ENCODE results near the gene FAM98B.

Gene FAM98B

GRCh38 chr15:38482572-38482971, 28.6 kb downstream of the FAM98B start:
- DNase-seq (ENCODE audit: low read depth) = no peak
- H3K36me3 ChIP-seq (ENCODE audit: control insufficient read depth, insufficient read depth, low read length, severe bottlenecking) = peaks cover 15% of the 10 kb centered on the region
- no peak overlapping the region for H3K9ac ChIP-seq (ENCODE audit: low read length)
- no peaks in the 10 kb centered on the region for H3K9me3 ChIP-seq (ENCODE audit: control insufficient read depth, low read length)
- H3K4me3 ChIP-seq (ENCODE audit: low read length) = no peak overlapping the region
- H3K27me3 ChIP-seq (replicated peaks; ENCODE audit: control insufficient read depth, insufficient read depth, low read length) = no peaks in the 10 kb centered on the region
- H3K4me1 ChIP-seq (ENCODE audit: control insufficient read depth, insufficient read depth, low read length) = peaks cover 16% of the 10 kb centered on the region

DNA sequence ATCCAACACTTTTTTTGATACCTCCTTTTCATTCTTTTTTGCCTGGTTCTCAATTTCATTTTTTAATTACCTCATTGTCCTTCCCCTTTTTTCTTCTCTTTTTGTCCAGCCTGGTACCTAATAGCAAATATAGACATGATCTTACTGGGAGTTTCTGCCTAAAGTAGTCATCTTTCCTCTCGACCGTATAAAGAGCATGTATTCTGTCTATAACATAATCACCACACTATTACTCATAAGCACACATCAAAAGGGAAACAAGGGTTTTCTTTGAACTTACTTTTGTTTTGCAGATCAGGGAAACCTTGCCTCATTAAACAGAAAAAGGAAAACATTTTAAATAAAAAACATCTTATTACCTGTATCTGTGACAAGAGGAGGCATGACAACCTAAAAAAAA, 33.0 kb downstream of the FAM98B start:
- peaks cover 7% of the 10 kb centered on the region for H3K4me1 ChIP-seq (ENCODE audit: control insufficient read depth, insufficient read depth, low read length)
- no peaks in the 10 kb centered on the region for H3K9me3 ChIP-seq (ENCODE audit: control insufficient read depth, low read length)
- H3K36me3 ChIP-seq (ENCODE audit: control insufficient read depth, insufficient read depth, low read length, severe bottlenecking) = peaks cover 8% of the 10 kb centered on the region
- no peaks in the 10 kb centered on the region for H3K27me3 ChIP-seq (replicated peaks; ENCODE audit: control insufficient read depth, insufficient read depth, low read length)
- H3K9ac ChIP-seq (ENCODE audit: low read length) = no peak overlapping the region
- peak; percentile 35 for DNase-seq (ENCODE audit: low read depth)
- no peak overlapping the region for H3K4me3 ChIP-seq (ENCODE audit: low read length)

- Histone ChIP-seq H3K9me3 (ENCODE audit: control insufficient read depth, low read length) (no peaks in the 10 kb centered on the region), H3K9ac (ENCODE audit: low read length) (no peak overlapping the region), H3K4me3 (ENCODE audit: low read length) (no peak overlapping the region), H3K4me1 (ENCODE audit: control insufficient read depth, insufficient read depth, low read length) (peaks cover 7% of the 10 kb centered on the region), H3K27me3 (replicated peaks; ENCODE audit: control insufficient read depth, insufficient read depth, low read length) (no peaks in the 10 kb centered on the region), H3K36me3 (ENCODE audit: control insufficient read depth, insufficient read depth, low read length, severe bottlenecking) (peaks cover 5% of the 10 kb centered on the region)
- DNase-seq (ENCODE audit: low read depth) = peak; percentile 37
Observed at GRCh38 chr15:38487378-38487777, 33.5 kb downstream of the FAM98B start.

GRCh38 chr15:38490242-38490922, 36.5 kb downstream of the FAM98B start:
- Histone ChIP-seq H3K4me1 (ENCODE audit: control insufficient read depth, insufficient read depth, low read length) (peaks cover 7% of the 10 kb centered on the region), H3K4me3 (ENCODE audit: low read length) (no peak overlapping the region), H3K9me3 (ENCODE audit: control insufficient read depth, low read length) (no peaks in the 10 kb centered on the region), H3K9ac (ENCODE audit: low read length) (no peak overlapping the region), H3K27me3 (replicated peaks; ENCODE audit: control insufficient read depth, insufficient read depth, low read length) (no peaks in the 10 kb centered on the region), H3K36me3 (ENCODE audit: control insufficient read depth, insufficient read depth, low read length, severe bottlenecking) (no peaks in the 10 kb centered on the region)
- DNase-seq (ENCODE audit: low read depth) = peak; percentile 61

- H3K4me3 ChIP-seq (ENCODE audit: low read length) = no peak overlapping the region
- H3K9me3 ChIP-seq (ENCODE audit: control insufficient read depth, low read length) = no peaks in the 10 kb centered on the region
- H3K27me3 ChIP-seq (replicated peaks; ENCODE audit: control insufficient read depth, insufficient read depth, low read length) = no peaks in the 10 kb centered on the region
- no peak for DNase-seq (ENCODE audit: low read depth)
- H3K4me1 ChIP-seq (ENCODE audit: control insufficient read depth, insufficient read depth, low read length) = no peaks in the 10 kb centered on the region
- no peak overlapping the region for H3K9ac ChIP-seq (ENCODE audit: low read length)
- no peaks in the 10 kb centered on the region for H3K36me3 ChIP-seq (ENCODE audit: control insufficient read depth, insufficient read depth, low read length, severe bottlenecking)
Observed at GRCh38 chr15:38496151-38496550, 42.2 kb downstream of the FAM98B start.

GRCh38 chr15:38499651-38500050, 45.7 kb downstream of the FAM98B start:
- DNase-seq (ENCODE audit: low read depth) = no peak
- Histone ChIP-seq H3K9ac (ENCODE audit: low read length) (no peak overlapping the region), H3K4me3 (ENCODE audit: low read length) (no peak overlapping the region), H3K36me3 (ENCODE audit: control insufficient read depth, insufficient read depth, low read length, severe bottlenecking) (no peaks in the 10 kb centered on the region), H3K9me3 (ENCODE audit: control insufficient read depth, low read length) (no peaks in the 10 kb centered on the region), H3K27me3 (replicated peaks; ENCODE audit: control insufficient read depth, insufficient read depth, low read length) (no peaks in the 10 kb centered on the region), H3K4me1 (ENCODE audit: control insufficient read depth, insufficient read depth, low read length) (no peaks in the 10 kb centered on the region)

DNA sequence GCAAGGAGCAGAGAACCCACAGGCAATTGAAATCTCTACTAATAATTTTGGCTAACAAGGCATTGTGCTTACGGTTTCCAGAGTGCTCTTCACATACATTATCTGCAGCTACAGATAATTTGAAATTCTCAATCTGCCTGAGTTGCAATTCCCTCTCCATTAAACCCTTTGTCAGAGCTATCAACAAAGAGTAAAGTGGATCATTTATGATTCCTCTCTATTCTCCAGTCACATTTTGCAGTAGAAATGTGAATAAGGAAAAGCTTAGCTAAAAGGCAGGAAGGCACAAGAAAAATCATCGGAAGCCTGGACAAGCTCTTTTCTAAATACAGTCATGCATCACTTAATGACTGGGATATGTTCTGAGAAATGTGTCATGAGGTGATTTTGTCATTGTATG, 49.6 kb downstream of the FAM98B start:
- Histone ChIP-seq H3K4me1 (ENCODE audit: control insufficient read depth, insufficient read depth, low read length) (no peaks in the 10 kb centered on the region), H3K36me3 (ENCODE audit: control insufficient read depth, insufficient read depth, low read length, severe bottlenecking) (no peaks in the 10 kb centered on the region), H3K27me3 (replicated peaks; ENCODE audit: control insufficient read depth, insufficient read depth, low read length) (no peaks in the 10 kb centered on the region), H3K9me3 (ENCODE audit: control insufficient read depth, low read length) (no peaks in the 10 kb centered on the region), H3K9ac (ENCODE audit: low read length) (no peak overlapping the region), H3K4me3 (ENCODE audit: low read length) (no peak overlapping the region)
- no peak for DNase-seq (ENCODE audit: low read depth)

DNA sequence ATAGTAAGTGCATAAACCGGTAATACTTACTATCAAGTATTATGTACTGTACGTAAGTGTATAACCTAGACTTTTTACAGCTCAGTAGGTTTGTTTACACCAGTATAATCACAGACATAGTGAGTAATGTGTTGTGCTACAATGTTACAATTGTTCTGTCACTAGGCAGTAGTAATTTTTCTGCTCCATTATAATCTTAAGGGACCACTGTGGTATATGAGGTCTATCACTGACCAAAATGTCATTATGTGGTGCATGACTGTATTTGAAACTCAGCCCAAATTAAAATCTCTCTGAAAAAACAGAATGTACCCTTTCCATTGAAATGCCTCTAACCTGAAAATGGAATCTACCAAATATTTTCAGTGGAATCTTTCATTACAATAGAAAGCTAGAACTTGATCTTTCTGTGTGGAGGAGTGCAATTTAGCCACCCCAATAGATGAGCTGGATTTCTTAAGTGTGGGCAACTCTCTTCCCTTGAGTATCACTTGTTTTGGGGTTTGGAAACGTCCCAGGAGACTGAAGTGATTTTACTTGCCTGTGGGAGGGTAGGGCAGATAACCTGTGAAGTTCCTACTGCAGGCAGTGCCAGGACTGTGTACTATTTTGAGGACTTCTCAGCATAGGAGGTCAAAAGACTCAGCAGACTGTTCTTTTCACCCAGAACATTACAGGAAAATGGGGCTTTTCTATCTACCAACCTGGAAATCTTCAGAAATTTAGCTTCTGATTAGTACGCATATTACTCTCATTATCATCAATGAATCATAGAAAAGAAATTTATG, 50.9 kb downstream of the FAM98B start:
- H3K9me3 ChIP-seq (ENCODE audit: control insufficient read depth, low read length) = no peaks in the 10 kb centered on the region
- no peaks in the 10 kb centered on the region for H3K4me1 ChIP-seq (ENCODE audit: control insufficient read depth, insufficient read depth, low read length)
- no peak overlapping the region for H3K9ac ChIP-seq (ENCODE audit: low read length)
- H3K27me3 ChIP-seq (replicated peaks; ENCODE audit: control insufficient read depth, insufficient read depth, low read length) = no peaks in the 10 kb centered on the region
- no peaks in the 10 kb centered on the region for H3K36me3 ChIP-seq (ENCODE audit: control insufficient read depth, insufficient read depth, low read length, severe bottlenecking)
- H3K4me3 ChIP-seq (ENCODE audit: low read length) = no peak overlapping the region
- no peak for DNase-seq (ENCODE audit: low read depth)

- no peaks in the 10 kb centered on the region for H3K27me3 ChIP-seq (replicated peaks; ENCODE audit: control insufficient read depth, insufficient read depth, low read length)
- no peak overlapping the region for H3K9ac ChIP-seq (ENCODE audit: low read length)
- no peaks in the 10 kb centered on the region for H3K36me3 ChIP-seq (ENCODE audit: control insufficient read depth, insufficient read depth, low read length, severe bottlenecking)
- no peaks in the 10 kb centered on the region for H3K9me3 ChIP-seq (ENCODE audit: control insufficient read depth, low read length)
- no peak for DNase-seq (ENCODE audit: low read depth)
- no peak overlapping the region for H3K4me3 ChIP-seq (ENCODE audit: low read length)
- H3K4me1 ChIP-seq (ENCODE audit: control insufficient read depth, insufficient read depth, low read length) = no peaks in the 10 kb centered on the region
Observed at GRCh38 chr15:38506997-38507396, 53.1 kb downstream of the FAM98B start.

DNA sequence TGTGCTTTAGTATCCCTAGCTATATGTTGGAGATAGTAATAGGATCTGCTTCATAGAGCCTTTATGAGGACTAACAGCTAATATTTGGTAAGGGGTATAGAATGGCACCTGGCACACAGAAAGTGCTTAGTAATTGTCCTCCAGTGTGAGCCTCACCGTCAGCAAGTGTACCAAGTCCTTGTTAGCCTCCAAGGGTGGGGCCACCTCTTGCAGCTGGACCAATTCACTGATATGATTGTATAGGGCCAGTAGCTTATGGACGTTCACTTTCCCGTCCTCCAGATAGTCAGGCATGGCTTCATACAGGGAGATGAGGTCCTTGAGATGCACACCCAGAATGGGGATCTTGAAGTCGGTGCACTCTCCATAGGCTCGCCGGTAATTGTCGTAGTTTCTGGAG, 53.6 kb downstream of the FAM98B start:
- no peak overlapping the region for H3K4me3 ChIP-seq (ENCODE audit: low read length)
- no peaks in the 10 kb centered on the region for H3K9me3 ChIP-seq (ENCODE audit: control insufficient read depth, low read length)
- no peak overlapping the region for H3K9ac ChIP-seq (ENCODE audit: low read length)
- no peaks in the 10 kb centered on the region for H3K27me3 ChIP-seq (replicated peaks; ENCODE audit: control insufficient read depth, insufficient read depth, low read length)
- DNase-seq (ENCODE audit: low read depth) = no peak
- H3K36me3 ChIP-seq (ENCODE audit: control insufficient read depth, insufficient read depth, low read length, severe bottlenecking) = no peaks in the 10 kb centered on the region
- no peaks in the 10 kb centered on the region for H3K4me1 ChIP-seq (ENCODE audit: control insufficient read depth, insufficient read depth, low read length)

- Histone ChIP-seq H3K4me3 (ENCODE audit: low read length) (no peak overlapping the region), H3K9ac (ENCODE audit: low read length) (no peak overlapping the region), H3K4me1 (ENCODE audit: control insufficient read depth, insufficient read depth, low read length) (no peaks in the 10 kb centered on the region), H3K9me3 (ENCODE audit: control insufficient read depth, low read length) (no peaks in the 10 kb centered on the region), H3K27me3 (replicated peaks; ENCODE audit: control insufficient read depth, insufficient read depth, low read length) (no peaks in the 10 kb centered on the region), H3K36me3 (ENCODE audit: control insufficient read depth, insufficient read depth, low read length, severe bottlenecking) (no peaks in the 10 kb centered on the region)
- no peak for DNase-seq (ENCODE audit: low read depth)
Observed at GRCh38 chr15:38508647-38509046, 54.7 kb downstream of the FAM98B start.

Measured in adipocyte (in vitro differentiated cells).